ENCODE data around the gene ADRB1.

- no peak for TF ChIP-seq CTCF (IDR thresholded peaks at IDR 0.05)
- TF ChIP-seq EP300 (IDR thresholded peaks at IDR 0.05), result no peak
- no peak for TF ChIP-seq POLR2A (IDR thresholded peaks at IDR 0.05)
These were observed 34.7 kb downstream of the ADRB1 start for GRCh38 chr10:114078346-114078745.

Data from gastroesophageal sphincter (tissue), 3 donors.